ENCODE results near the gene PLXNA4.

Gene PLXNA4

GRCh38 chr7:132386201-132386681 lies 190.0 kb downstream of the PLXNA4 start:
- Histone ChIP-seq H3K4me3 (ENCODE audit: low read depth, low read length, poor library complexity, severe bottlenecking) (no peak overlapping the region), H3K27me3 (ENCODE audit: insufficient read depth, low read length) (no peaks in the 10 kb centered on the region; the same call in 1 of the 2 replicates), H4K20me1 (ENCODE audit: insufficient read depth, low read length) (no peaks in the 10 kb centered on the region), H3K9me2 (ENCODE audit: low read depth, low read length) (no peaks in the 10 kb centered on the region), H3K9ac (ENCODE audit: low read length) (no peak overlapping the region), H3K9me3 (ENCODE audit: low read length) (no peaks in the 10 kb centered on the region), H3K27ac (ENCODE audit: low read depth, low read length, poor library complexity, severe bottlenecking) (no peak overlapping the region), H3K4me1 (ENCODE audit: insufficient read depth, low read length, severe bottlenecking) (no peaks in the 10 kb centered on the region), H3K4me2 (ENCODE audit: low read length) (no peak overlapping the region), H3K36me3 (ENCODE audit: insufficient read depth, low read length) (no peaks in the 10 kb centered on the region), H3K79me2 (ENCODE audit: insufficient read depth, low read length) (no peaks in the 10 kb centered on the region), H3F3A (ENCODE audit: insufficient read depth, low read length) (no peaks in the 10 kb centered on the region), H2AFZ (ENCODE audit: low read length) (no peak overlapping the region)
- no peak for TF ChIP-seq EZH2 (IDR thresholded peaks at IDR 0.05; ENCODE audit: borderline replicate concordance, low read length)

- Histone ChIP-seq H3K4me1 (ENCODE audit: insufficient read depth, low read length, severe bottlenecking) (no peaks in the 10 kb centered on the region), H3K9me2 (ENCODE audit: low read depth, low read length) (no peaks in the 10 kb centered on the region), H3K9me3 (ENCODE audit: low read length) (no peaks in the 10 kb centered on the region), H3K79me2 (ENCODE audit: insufficient read depth, low read length) (no peaks in the 10 kb centered on the region), H3K27me3 (ENCODE audit: insufficient read depth, low read length) (no peaks in the 10 kb centered on the region; the same call in 1 of the 2 replicates), H2AFZ (ENCODE audit: low read length) (no peak overlapping the region), H3K4me3 (ENCODE audit: low read depth, low read length, poor library complexity, severe bottlenecking) (no peak overlapping the region), H3K27ac (ENCODE audit: low read depth, low read length, poor library complexity, severe bottlenecking) (no peak overlapping the region), H3K36me3 (ENCODE audit: insufficient read depth, low read length) (no peaks in the 10 kb centered on the region), H3K4me2 (ENCODE audit: low read length) (no peak overlapping the region), H3K9ac (ENCODE audit: low read length) (no peak overlapping the region), H4K20me1 (ENCODE audit: insufficient read depth, low read length) (no peaks in the 10 kb centered on the region), H3F3A (ENCODE audit: insufficient read depth, low read length) (no peaks in the 10 kb centered on the region)
- no peak for TF ChIP-seq EZH2 (IDR thresholded peaks at IDR 0.05; ENCODE audit: borderline replicate concordance, low read length)
- TF ChIP-seq CTCF (IDR thresholded peaks at IDR 0.05; ENCODE audit: low read length), result no peak
These were observed 192.3 kb downstream of the PLXNA4 start for GRCh38 chr7:132383962-132384361.

GRCh38 chr7:132381742-132382472 lies 194.4 kb downstream of the PLXNA4 start:
- no peaks in the 10 kb centered on the region for H3F3A ChIP-seq (ENCODE audit: insufficient read depth, low read length)
- H3K79me2 ChIP-seq (ENCODE audit: insufficient read depth, low read length), result no peaks in the 10 kb centered on the region
- H3K36me3 ChIP-seq (ENCODE audit: insufficient read depth, low read length), result no peaks in the 10 kb centered on the region
- no peak overlapping the region for H3K4me2 ChIP-seq (ENCODE audit: low read length)
- no peaks in the 10 kb centered on the region for H3K9me3 ChIP-seq (ENCODE audit: low read length)
- H3K9ac ChIP-seq (ENCODE audit: low read length), result no peak overlapping the region
- H3K27ac ChIP-seq (ENCODE audit: low read depth, low read length, poor library complexity, severe bottlenecking), result no peak overlapping the region
- H3K4me1 ChIP-seq (ENCODE audit: insufficient read depth, low read length, severe bottlenecking), result no peaks in the 10 kb centered on the region
- H2AFZ ChIP-seq (ENCODE audit: low read length), result no peak overlapping the region
- TF ChIP-seq EZH2 (IDR thresholded peaks at IDR 0.05; ENCODE audit: borderline replicate concordance, low read length) (no peak), CTCF (IDR thresholded peaks at IDR 0.05; ENCODE audit: low read length) (no peak)
- H3K27me3 ChIP-seq (ENCODE audit: insufficient read depth, low read length), result no peaks in the 10 kb centered on the region; the same call in 1 of the 2 replicates
- H3K4me3 ChIP-seq (ENCODE audit: low read depth, low read length, poor library complexity, severe bottlenecking), result no peak overlapping the region
- no peaks in the 10 kb centered on the region for H4K20me1 ChIP-seq (ENCODE audit: insufficient read depth, low read length)
- H3K9me2 ChIP-seq (ENCODE audit: low read depth, low read length), result no peaks in the 10 kb centered on the region
